Mammary epithelial cell (primary cell): ENCODE measurements around the gene EEA1.

ENCODE experiments used
- EZH2 ChIP-seq: IDR thresholded peaks from 2 replicates; pipeline ENCODE4 v1.6.1; 2012; ENCODE audit warnings: low read length, inconsistent platforms, borderline replicate concordance
- TF ChIP-seq, protein P1 (sequence below), 2 donors: IDR thresholded peaks in 1 of 2; conservative IDR thresholded peaks in 1 of 2; 2 replicates each; pipeline ENCODE4 v1.5.1; 2011 to 2012; ENCODE audit warnings: inconsistent platforms in 2 of 2, low read length in 2 of 2, mild to moderate bottlenecking in 2 of 2, control low read depth in 1 of 2, low read depth in 1 of 2; ENCODE audit not compliant: insufficient read depth in 1 of 2; ENCODE audit errors: extremely low read depth in 1 of 2

DNA sequence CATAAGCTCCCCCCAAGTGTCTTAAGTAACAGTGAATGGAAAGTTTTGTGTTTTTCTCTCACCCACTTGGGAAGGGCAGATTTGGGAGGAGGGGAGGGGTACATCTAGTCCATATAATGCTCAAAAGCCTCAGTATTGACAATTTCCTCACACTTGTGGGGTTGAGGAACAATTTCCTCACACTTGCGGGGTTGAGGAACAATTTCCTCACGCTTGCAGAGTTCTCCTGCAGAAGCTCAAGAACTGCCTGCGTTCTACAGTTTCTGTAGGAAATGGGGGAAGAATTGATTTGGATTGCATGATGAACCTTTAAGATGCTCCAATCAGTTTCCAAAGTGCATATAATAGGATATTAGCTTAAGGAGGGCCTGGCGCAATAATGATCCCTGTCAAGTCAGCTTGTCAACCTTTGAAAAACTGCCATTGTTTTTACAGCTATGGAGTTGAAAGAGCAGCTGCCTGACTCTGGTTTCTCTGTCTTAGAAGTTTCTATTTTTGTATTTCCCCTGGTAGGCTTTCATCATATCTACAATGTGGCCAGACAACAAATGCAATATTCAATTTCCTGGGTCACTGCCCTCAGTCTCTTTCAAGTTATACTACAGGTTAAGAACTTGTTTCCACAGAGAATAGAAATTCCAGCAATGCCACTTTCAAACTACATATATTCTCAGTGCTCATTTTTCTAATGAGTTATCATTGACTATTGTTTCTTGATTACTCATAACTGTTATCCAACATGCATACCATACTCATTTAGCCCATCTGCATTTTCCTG lies 159.8 kb downstream of the EEA1 start:
- TF ChIP-seq, protein P1, sequence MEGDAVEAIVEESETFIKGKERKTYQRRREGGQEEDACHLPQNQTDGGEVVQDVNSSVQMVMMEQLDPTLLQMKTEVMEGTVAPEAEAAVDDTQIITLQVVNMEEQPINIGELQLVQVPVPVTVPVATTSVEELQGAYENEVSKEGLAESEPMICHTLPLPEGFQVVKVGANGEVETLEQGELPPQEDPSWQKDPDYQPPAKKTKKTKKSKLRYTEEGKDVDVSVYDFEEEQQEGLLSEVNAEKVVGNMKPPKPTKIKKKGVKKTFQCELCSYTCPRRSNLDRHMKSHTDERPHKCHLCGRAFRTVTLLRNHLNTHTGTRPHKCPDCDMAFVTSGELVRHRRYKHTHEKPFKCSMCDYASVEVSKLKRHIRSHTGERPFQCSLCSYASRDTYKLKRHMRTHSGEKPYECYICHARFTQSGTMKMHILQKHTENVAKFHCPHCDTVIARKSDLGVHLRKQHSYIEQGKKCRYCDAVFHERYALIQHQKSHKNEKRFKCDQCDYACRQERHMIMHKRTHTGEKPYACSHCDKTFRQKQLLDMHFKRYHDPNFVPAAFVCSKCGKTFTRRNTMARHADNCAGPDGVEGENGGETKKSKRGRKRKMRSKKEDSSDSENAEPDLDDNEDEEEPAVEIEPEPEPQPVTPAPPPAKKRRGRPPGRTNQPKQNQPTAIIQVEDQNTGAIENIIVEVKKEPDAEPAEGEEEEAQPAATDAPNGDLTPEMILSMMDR (conservative IDR thresholded peaks at IDR 0.05 in 1 of 2, IDR thresholded peaks at IDR 0.05 in 1 of 2; ENCODE audit: extremely low read depth in 1 of 2, insufficient read depth in 1 of 2, low read depth in 1 of 2, low read length in 2 of 2): no peak
- no peak for TF ChIP-seq EZH2
